SK-N-SH (cell line): ENCODE results near the gene PTPRA. TPM values are rescaled to one million over a fixed set of nuclear protein-coding genes. Genes with fewer than 3 reads are reported as not detected.

ENCODE experiments used
- CTCF ChIA-PET: fragments of 300-600, 350-600 bp; formaldehyde crosslinking; extraction: SDS; loops from one replicate; lab custom pipeline; 2021; lab: Yijun Ruan, JAX
- POLR2A ChIA-PET: fragments of 350-600 bp; sonication (Branson Sonifier 250); formaldehyde crosslinking; extraction: SDS; loops from one replicate; lab custom pipeline; 2020; ENCODE audit warnings: antibody characterized with exemption, inconsistent platforms; lab: Yijun Ruan, JAX
- DNase-seq: peaks from one replicate; pipeline ENCODE4 v3.0.0; 2012
- H2AFZ ChIP-seq: fragments of 200-600 bp; sonication (generic); 2 replicates; pipeline ENCODE4 v1.8.1; 2016; ENCODE audit warnings: antibody characterized with exemption, mild to moderate bottlenecking, low read depth
- H3F3A ChIP-seq: fragments of 200-600 bp; sonication (generic); replicated peaks from 2 replicates; pipeline ENCODE3; 2016; ENCODE audit warnings: antibody characterized with exemption, mild to moderate bottlenecking; ENCODE audit not compliant: insufficient read depth
- H3K27ac ChIP-seq, 2 experiments: fragments of 200-500 bp in 1 of 2; fragments of 200-600 bp in 1 of 2; sonication (Bioruptor generic) in 1 of 2; sonication (generic), shearing (Covaris generic) in 1 of 2; 2 replicates each; pipeline versions ENCODE4 v1.5.1 to v1.6.1; 2014 to 2016; ENCODE audit warnings: low read depth in 2 of 2, inconsistent platforms in 1 of 2, low read length in 1 of 2, mild to moderate bottlenecking in 1 of 2, mixed read lengths in 1 of 2
- H3K27me3 ChIP-seq: fragments of 200-600 bp; sonication (generic), shearing (Covaris generic); 2 replicates; pipeline ENCODE4 v1.6.1; 2016; ENCODE audit warnings: mixed run types; ENCODE audit not compliant: insufficient read depth
- H3K36me3 ChIP-seq, 2 experiments: fragments of 200-500 bp in 1 of 2; fragments of 200-600 bp in 1 of 2; sonication (Bioruptor generic) in 1 of 2; sonication (generic) in 1 of 2; replicated peaks in 1 of 2; 2 replicates each; pipeline versions ENCODE3 to v1.5.1; 2014 to 2016; ENCODE audit warnings: low read length in 1 of 2, mild to moderate bottlenecking in 1 of 2; ENCODE audit not compliant: insufficient read depth in 2 of 2, control insufficient read depth in 1 of 2
- H3K4me1 ChIP-seq, 2 experiments: fragments of 200-500 bp in 1 of 2; fragments of 200-600 bp in 1 of 2; sonication (Bioruptor generic) in 1 of 2; sonication (generic), shearing (Covaris generic) in 1 of 2; 2 replicates each; pipeline versions ENCODE4 v1.5.1 to v1.6.1; 2014 to 2016; ENCODE audit warnings: low read depth in 1 of 2, low read length in 1 of 2, mixed run types in 1 of 2; ENCODE audit not compliant: insufficient read depth in 2 of 2, control insufficient read depth in 1 of 2
- H3K4me2 ChIP-seq: fragments of 200-600 bp; sonication (generic), shearing (Covaris generic); 2 replicates; pipeline ENCODE4 v1.6.1; 2017; ENCODE audit warnings: mixed run types
- H3K4me3 ChIP-seq, 2 experiments: fragments of 200-500 bp in 1 of 2; fragments of 200-600 bp in 1 of 2; sonication (Bioruptor generic) in 1 of 2; sonication (generic), shearing (Covaris generic) in 1 of 2; 2 replicates each; pipeline versions ENCODE4 v1.5.1 to v1.8.1; 2014 to 2016; ENCODE audit warnings: low read depth in 2 of 2, inconsistent platforms in 1 of 2, low read length in 1 of 2, mild to moderate bottlenecking in 1 of 2, mixed read lengths in 1 of 2, moderate library complexity in 1 of 2
- H3K79me2 ChIP-seq: fragments of 200-600 bp; sonication (generic); 2 replicates; pipeline ENCODE4 v1.8.1; 2017; ENCODE audit warnings: mild to moderate bottlenecking; ENCODE audit not compliant: insufficient read depth
- H3K9ac ChIP-seq: fragments of 200-600 bp; sonication (generic); 2 replicates; pipeline ENCODE4 v1.6.1; 2017; ENCODE audit warnings: mixed run types
- H3K9me2 ChIP-seq: fragments of 200-600 bp; sonication (generic); 2 replicates; pipeline ENCODE4 v1.6.1; 2017; ENCODE audit warnings: mixed run types
- H3K9me3 ChIP-seq: fragments of 200-600 bp; sonication (generic); 2 replicates; pipeline ENCODE4 v1.6.1; 2017; ENCODE audit warnings: mixed run types, mild to moderate bottlenecking, moderate library complexity
- H4K20me1 ChIP-seq: fragments of 200-600 bp; sonication (generic); 2 replicates; pipeline ENCODE4 v1.6.1; 2017; ENCODE audit warnings: mild to moderate bottlenecking, mixed run types; ENCODE audit not compliant: insufficient read depth
- EZH2phosphoT487 ChIP-seq: fragments of 200-600 bp; sonication (generic); IDR thresholded peaks from 2 replicates; pipeline ENCODE4 v1.6.1; 2017; ENCODE audit warnings: low read depth, mixed run types, mild to moderate bottlenecking, antibody characterized with exemption, moderate library complexity, borderline replicate concordance
- FOSL2 ChIP-seq: IDR thresholded peaks from 2 replicates; pipeline ENCODE4 v1.4.0; 2012; ENCODE audit warnings: low read depth, mild to moderate bottlenecking, moderate library complexity, borderline replicate concordance
- FOXJ3 ChIP-seq: sonication (generic); formaldehyde crosslinking; IDR thresholded peaks from 2 replicates; pipeline ENCODE4 v1.5.1; 2020; ENCODE audit warnings: mild to moderate bottlenecking, missing genetic modification reagents
- GATA2 ChIP-seq: sonication (generic); formaldehyde crosslinking; IDR thresholded peaks from 2 replicates; pipeline ENCODE4 v1.5.0; 2020; ENCODE audit warnings: mild to moderate bottlenecking, missing genetic modification reagents
- IRF3 ChIP-seq: fragments of 150-350 bp; IDR thresholded peaks from 2 replicates; pipeline ENCODE4 v1.6.1; 2016; ENCODE audit warnings: mild to moderate bottlenecking, low read depth, low read length
- MEF2A ChIP-seq: IDR thresholded peaks from 2 replicates; pipeline ENCODE4 v1.4.0; 2012; ENCODE audit warnings: low read depth, borderline replicate concordance
- NRF1 ChIP-seq: IDR thresholded peaks from 2 replicates; pipeline ENCODE4 v1.6.1; 2012; ENCODE audit warnings: low read depth, mild to moderate bottlenecking, low read length
- RAD21 ChIP-seq: IDR thresholded peaks from 2 replicates; pipeline ENCODE4 v1.6.1; 2012; ENCODE audit warnings: mild to moderate bottlenecking, low read length
- RCOR1 ChIP-seq: fragments of 150-350 bp; IDR thresholded peaks from 2 replicates; pipeline ENCODE4 v1.6.1; 2017; ENCODE audit warnings: antibody characterized with exemption, low read length
- TCF12 ChIP-seq: IDR thresholded peaks from 2 replicates; pipeline ENCODE4 v1.4.0; 2012
- ZBTB33 ChIP-seq: IDR thresholded peaks from 2 replicates; pipeline ENCODE4 v1.4.0; 2012; ENCODE audit warnings: low read depth, borderline replicate concordance
- WGBS: methylation state at CpG from one replicate; pipeline ENCODE4 v1.1.6; 2017; ENCODE audit warnings: low lambda C conversion rate; 5-methylcytosine and 5-hydroxymethylcytosine counted together
- polyA plus RNA-seq, 3 experiments: library from polyadenylated mRNA; depleted of rRNA; stranded (reverse); fragments of >200 nt; gene quantifications; 2 replicates each; pipeline ENCODE4 v1.2.3, GENCODE V29; 2012

The PTPRA gene
- polyA plus RNA-seq, 1 of the 3 experiments (the other 2 are of a cell fraction), result 47.6 TPM

GRCh38 chr20:2986466-2986865, 113.2 kb downstream of the PTPRA start (continued):
- no peak for TF ChIP-seq ZBTB33
- no peak for TF ChIP-seq FOSL2

- CTCF ChIA-PET, result no interaction called here
- H3K4me1 ChIP-seq, result peaks cover 10 to 21% of the 10 kb centered on the region in 2 experiments; a peak in 3 of 4 replicates
- TF ChIP-seq TCF12, result no peak
- TF ChIP-seq GATA2 (CRISPR knock-in tag), result no peak
- no peak for TF ChIP-seq IRF3
- no peak for TF ChIP-seq FOXJ3 (CRISPR knock-in tag)
- no peak for TF ChIP-seq ZBTB33
- TF ChIP-seq RCOR1, result no peak
- TF ChIP-seq NRF1, result no peak
- no peaks in the 10 kb centered on the region for H3K9me3 ChIP-seq
- peaks cover 17 to 32% of the 10 kb centered on the region in 2 experiments for H3K36me3 ChIP-seq
- no peak overlapping the region for H2AFZ ChIP-seq
- H3K9me2 ChIP-seq, result no peaks in the 10 kb centered on the region
- no peak overlapping the region for H3K9ac ChIP-seq
- no peak overlapping the region for H3K27ac ChIP-seq
- H3K27me3 ChIP-seq, result no peaks in the 10 kb centered on the region
- H4K20me1 ChIP-seq, result no peaks in the 10 kb centered on the region
- 97% methylated on average over 5 of the region's 5 CpGs for WGBS
- DNase-seq, result no peak
- H3F3A ChIP-seq, result no peaks in the 10 kb centered on the region
- H3K4me2 ChIP-seq, result no peak overlapping the region
- no peaks in the 10 kb centered on the region for H3K79me2 ChIP-seq
- H3K4me3 ChIP-seq, result no peak overlapping the region
- POLR2A ChIA-PET, result no interaction called here
Observed at GRCh38 chr20:2987861-2988260, 114.6 kb downstream of the PTPRA start.

GRCh38 chr20:2991532-2991931, 118.3 kb downstream of the PTPRA start:
- no peak overlapping the region for H3K27ac ChIP-seq
- no peak for TF ChIP-seq NRF1
- no peak for TF ChIP-seq RAD21
- TF ChIP-seq EZH2phosphoT487, result no peak
- TF ChIP-seq MEF2A, result no peak
- no peak for TF ChIP-seq FOXJ3 (CRISPR knock-in tag)
- TF ChIP-seq GATA2 (CRISPR knock-in tag), result no peak
- H3K79me2 ChIP-seq, result no peaks in the 10 kb centered on the region
- CTCF ChIA-PET, result interaction anchor here (0.9 kb wide), 1 partner anchor 91 kb away, joined by 5 read pairs; no protein-coding TSS in a partner anchor
- H3K27me3 ChIP-seq, result no peaks in the 10 kb centered on the region
- H3F3A ChIP-seq, result no peaks in the 10 kb centered on the region
- WGBS, result 93% methylated on average over 5 of the region's 5 CpGs
- H3K4me2 ChIP-seq, result no peak overlapping the region
- no peak overlapping the region for H3K4me3 ChIP-seq
- H3K9ac ChIP-seq, result no peak overlapping the region
- no peak for DNase-seq
- POLR2A ChIA-PET, result no interaction called here
- no peak overlapping the region for H2AFZ ChIP-seq
- H3K36me3 ChIP-seq, result peaks cover 30 to 49% of the 10 kb centered on the region in 2 experiments
- no peaks in the 10 kb centered on the region for H3K9me3 ChIP-seq
- no peaks in the 10 kb centered on the region for H3K4me1 ChIP-seq
- H4K20me1 ChIP-seq, result no peaks in the 10 kb centered on the region
- no peaks in the 10 kb centered on the region for H3K9me2 ChIP-seq
